PFSK-1 (cell line): Measurements from ENCODE around the gene STMN1. TPM values are rescaled to one million over a fixed set of nuclear protein-coding genes. Genes with fewer than 3 reads are reported as not detected.
A peak's percentile ranks its signal among the peaks of the same experiment; 100 is the strongest.

ENCODE experiments used
- FOXP2 ChIP-seq: optimal IDR thresholded peaks from 2 replicates; pipeline ENCODE3; 2011; ENCODE audit warnings: borderline replicate concordance, control low read depth, inconsistent platforms; ENCODE audit not compliant: insufficient read depth; ENCODE audit errors: extremely low read length, extremely low read depth
- POLR2AphosphoS5 ChIP-seq: IDR thresholded peaks from 2 replicates; pipeline ENCODE4 v1.6.1; 2012; ENCODE audit warnings: low read depth, mild to moderate bottlenecking, control low read depth, low read length, moderate library complexity
- SIN3A ChIP-seq: IDR thresholded peaks from 2 replicates; pipeline ENCODE4 v1.6.1; 2012; ENCODE audit warnings: mild to moderate bottlenecking, low read length, moderate library complexity, borderline replicate concordance; ENCODE audit not compliant: insufficient read depth
- TAF1 ChIP-seq: IDR thresholded peaks from 2 replicates; pipeline ENCODE4 v1.6.1; 2012; ENCODE audit warnings: low read length, control low read depth, borderline replicate concordance; ENCODE audit not compliant: insufficient read depth
- polyA plus RNA-seq: library from polyadenylated mRNA; unstranded; fragments of >200 nt; gene quantifications from one replicate; pipeline ENCODE4 v1.2.1, GENCODE V29; 2012; ENCODE audit warnings: low read depth, missing spikeins; ENCODE audit not compliant: insufficient read length
- TF ChIP-seq, protein P1 (sequence below), 2 experiments: IDR thresholded peaks; 2 replicates each; pipeline versions ENCODE4 v1.6.1 to v1.8.0; 2011 to 2012; ENCODE audit warnings: low read depth in 2 of 2, low read length in 2 of 2, control low read depth in 1 of 2, inconsistent platforms in 1 of 2, mild to moderate bottlenecking in 1 of 2, moderate library complexity in 1 of 2; ENCODE audit not compliant: insufficient read depth in 1 of 2

The STMN1 gene
- polyA plus RNA-seq = 55.5 TPM

DNA sequence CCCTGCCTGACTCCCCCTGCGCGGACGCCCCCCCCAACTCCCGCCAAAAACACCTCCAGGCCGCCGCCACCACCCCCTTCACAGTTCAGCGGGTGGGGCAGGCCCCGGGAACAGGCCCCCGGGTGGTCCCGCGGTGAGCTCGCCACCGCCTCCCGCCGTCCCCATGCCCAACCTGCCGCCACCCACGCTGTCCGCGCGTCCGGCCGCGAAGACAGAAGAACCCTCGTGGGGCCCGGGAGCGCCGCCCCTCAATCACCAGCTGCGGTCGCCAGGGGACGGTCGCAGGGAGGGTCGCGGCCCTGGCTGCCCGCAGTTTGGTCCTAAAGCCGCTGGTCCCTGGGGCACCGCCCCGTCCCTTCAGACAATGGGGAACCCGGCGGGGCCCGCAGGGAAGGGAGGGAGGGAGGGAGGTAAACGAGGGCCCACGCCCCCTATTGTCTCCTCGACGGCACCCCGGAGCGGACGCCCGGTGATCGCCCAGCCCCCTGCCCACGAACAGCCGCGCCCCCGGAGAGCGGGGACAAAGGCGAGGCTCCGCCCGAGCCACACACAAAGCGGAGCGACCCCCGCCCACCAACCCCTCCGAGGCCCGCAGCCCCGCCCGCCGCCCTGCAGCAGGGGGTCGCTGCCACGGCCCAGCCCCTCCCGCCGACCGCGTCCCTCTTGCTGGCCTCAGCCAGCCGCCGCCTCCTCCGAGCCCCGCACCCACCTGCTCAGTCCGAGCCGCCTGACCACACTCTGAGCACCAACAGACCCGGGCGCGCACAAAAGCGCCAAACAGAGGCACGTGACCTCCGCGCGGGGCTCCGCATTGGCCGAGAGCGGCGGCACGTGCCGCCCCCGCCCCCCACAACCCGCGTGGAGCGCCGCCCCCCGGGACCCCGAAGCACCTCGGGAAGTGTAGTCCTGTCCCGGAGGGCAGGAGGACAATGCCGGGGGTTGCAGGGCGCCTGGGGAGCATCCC, at the start of gene STMN1:
Gene STMN1 (minus strand): TSS at position 740 of the 964 bp plus-strand sequence. CDS start 1,743 bp downstream, outside the sequence.
- peak; percentile 81; the same call in 1 of the 2 replicates for TF ChIP-seq TAF1
- TF ChIP-seq SIN3A = no peak
- TF ChIP-seq FOXP2 = peak; percentile 58
- TF ChIP-seq, protein P1, sequence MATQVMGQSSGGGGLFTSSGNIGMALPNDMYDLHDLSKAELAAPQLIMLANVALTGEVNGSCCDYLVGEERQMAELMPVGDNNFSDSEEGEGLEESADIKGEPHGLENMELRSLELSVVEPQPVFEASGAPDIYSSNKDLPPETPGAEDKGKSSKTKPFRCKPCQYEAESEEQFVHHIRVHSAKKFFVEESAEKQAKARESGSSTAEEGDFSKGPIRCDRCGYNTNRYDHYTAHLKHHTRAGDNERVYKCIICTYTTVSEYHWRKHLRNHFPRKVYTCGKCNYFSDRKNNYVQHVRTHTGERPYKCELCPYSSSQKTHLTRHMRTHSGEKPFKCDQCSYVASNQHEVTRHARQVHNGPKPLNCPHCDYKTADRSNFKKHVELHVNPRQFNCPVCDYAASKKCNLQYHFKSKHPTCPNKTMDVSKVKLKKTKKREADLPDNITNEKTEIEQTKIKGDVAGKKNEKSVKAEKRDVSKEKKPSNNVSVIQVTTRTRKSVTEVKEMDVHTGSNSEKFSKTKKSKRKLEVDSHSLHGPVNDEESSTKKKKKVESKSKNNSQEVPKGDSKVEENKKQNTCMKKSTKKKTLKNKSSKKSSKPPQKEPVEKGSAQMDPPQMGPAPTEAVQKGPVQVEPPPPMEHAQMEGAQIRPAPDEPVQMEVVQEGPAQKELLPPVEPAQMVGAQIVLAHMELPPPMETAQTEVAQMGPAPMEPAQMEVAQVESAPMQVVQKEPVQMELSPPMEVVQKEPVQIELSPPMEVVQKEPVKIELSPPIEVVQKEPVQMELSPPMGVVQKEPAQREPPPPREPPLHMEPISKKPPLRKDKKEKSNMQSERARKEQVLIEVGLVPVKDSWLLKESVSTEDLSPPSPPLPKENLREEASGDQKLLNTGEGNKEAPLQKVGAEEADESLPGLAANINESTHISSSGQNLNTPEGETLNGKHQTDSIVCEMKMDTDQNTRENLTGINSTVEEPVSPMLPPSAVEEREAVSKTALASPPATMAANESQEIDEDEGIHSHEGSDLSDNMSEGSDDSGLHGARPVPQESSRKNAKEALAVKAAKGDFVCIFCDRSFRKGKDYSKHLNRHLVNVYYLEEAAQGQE (IDR thresholded peaks at IDR 0.05; ENCODE audit: insufficient read depth in 1 of 2, low read depth in 2 of 2, low read length in 2 of 2) = 0 out of 4 replicates have a peak, but pooled peaks of 1 of the 2 experiments have one; percentile 11
- peak; percentile 82 for TF ChIP-seq POLR2AphosphoS5

DNA sequence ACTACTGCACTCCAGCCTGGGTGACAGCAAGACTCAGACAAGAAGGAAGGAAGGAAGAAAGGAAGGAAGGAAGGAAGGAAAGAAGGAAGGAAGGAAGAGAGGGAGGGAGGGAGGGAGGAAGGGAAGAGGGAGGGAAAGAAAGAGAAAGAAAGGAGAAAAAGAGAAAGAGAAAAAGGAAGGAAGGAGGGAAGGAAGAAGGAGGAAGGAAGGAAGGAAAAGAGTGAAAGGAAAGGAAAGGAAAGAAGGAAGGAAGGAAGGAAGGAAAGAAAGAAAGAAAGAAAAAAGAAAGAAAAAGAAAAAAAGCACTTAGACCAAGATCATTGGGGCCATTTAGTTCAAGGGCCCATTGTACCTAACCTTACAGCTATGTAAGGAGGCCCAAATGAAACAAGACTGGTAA, 49.3 kb upstream of the STMN1 start:
- TF ChIP-seq, protein P1 (IDR thresholded peaks at IDR 0.05; ENCODE audit: insufficient read depth in 1 of 2, low read depth in 2 of 2, low read length in 2 of 2) = no peak
- no peak for TF ChIP-seq POLR2AphosphoS5
- TF ChIP-seq SIN3A = no peak
- TF ChIP-seq FOXP2 = no peak
- no peak for TF ChIP-seq TAF1

DNA sequence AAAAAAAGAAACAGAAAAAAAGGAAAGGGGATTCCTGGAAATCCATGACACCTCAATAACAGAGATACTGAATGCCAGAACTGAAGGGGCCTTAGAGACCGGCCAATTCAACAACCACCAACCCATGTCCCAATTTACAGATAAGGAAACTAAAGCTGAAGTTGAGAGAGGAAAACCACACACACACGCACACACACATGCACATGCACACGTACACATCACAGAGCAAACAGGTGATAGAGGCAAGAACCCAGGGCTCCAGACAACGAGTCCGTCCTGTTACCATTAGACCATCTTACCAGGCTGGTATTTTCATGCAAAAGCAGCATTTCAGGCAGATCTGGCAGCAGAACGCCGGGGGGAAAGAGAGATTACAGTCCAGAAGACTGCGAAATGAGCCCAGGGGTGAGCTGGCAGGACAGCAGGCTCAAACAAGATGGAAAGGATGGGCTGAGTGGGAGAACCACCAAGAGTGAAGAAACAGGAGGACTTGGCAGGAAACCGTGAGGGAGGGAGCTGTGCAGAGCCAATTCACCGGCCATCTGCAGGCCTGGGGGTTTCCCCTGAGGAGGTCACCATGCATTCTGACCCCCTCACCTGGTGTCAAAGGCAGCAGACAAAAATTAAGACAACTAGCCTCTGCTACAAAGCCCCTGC, 48.2 kb upstream of the STMN1 start:
- TF ChIP-seq POLR2AphosphoS5 (no peak), SIN3A (no peak), FOXP2 (no peak), TAF1 (no peak)
- TF ChIP-seq, protein P1 (IDR thresholded peaks at IDR 0.05; ENCODE audit: insufficient read depth in 1 of 2, low read depth in 2 of 2, low read length in 2 of 2) = no peak

DNA sequence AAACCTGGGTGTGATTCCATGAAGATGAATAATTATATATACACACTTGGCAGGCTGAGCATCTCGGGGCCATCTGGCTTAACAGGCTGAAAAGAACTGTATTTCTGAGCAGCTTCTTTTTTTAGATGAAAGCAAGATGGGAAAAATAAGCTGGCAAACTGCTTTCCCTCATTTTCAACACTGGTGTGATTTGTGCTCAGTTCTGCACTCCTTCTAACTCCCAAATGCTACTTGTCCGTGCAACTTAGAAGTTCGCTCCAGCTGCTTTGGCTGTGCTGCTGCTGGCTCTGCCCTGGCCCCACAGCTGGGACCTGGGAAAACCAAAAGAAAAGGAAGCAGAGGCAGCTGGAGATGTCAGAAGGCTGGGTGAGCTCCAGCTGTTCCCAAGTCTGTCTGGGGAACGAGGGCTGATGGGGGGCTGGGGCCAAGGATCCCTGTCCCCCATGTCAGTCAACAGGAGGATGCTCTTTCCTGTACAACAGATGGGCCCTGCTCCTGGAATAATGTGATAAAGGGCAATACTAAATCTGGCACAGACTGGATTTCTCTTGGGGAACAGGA, 46.7 kb upstream of the STMN1 start:
- TF ChIP-seq TAF1 (no peak), POLR2AphosphoS5 (no peak), FOXP2 (no peak), SIN3A (no peak)

DNA sequence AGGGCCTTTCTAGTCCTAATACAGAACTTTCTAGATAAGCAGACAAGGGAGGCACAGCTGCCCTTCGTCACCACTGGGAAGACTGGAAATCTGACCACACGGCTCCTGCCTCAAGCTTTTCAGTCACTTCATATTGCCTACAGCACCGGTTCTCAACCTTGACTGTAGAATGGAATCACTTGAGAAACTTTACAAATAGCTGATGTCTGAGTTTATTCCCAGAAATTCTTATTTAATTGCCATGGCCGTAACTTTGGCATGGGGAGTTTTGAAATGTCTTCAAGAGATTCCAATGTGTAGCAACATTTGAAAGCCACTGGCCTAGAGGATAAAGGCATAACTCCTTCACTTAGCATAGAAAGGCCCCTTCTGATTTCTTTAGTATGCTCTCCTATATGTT, 42.4 kb upstream of the STMN1 start:
- TF ChIP-seq FOXP2 (no peak), POLR2AphosphoS5 (no peak), TAF1 (no peak), SIN3A (no peak)
- TF ChIP-seq, protein P1 (IDR thresholded peaks at IDR 0.05; ENCODE audit: insufficient read depth in 1 of 2, low read depth in 2 of 2, low read length in 2 of 2) = no peak
